WERI-Rb-1 (cell line): ENCODE measurements around the gene PDIA6.

Experiments used
- DNase-seq: peaks from one replicate; pipeline ENCODE4 v3.0.0-alpha.2; 2020
- H3K27ac ChIP-seq: fragments of 250-450 bp; sonication (Bioruptor Pico); 2 replicates; pipeline ENCODE4 v1.5.1; 2020; ENCODE audit warnings: mild to moderate bottlenecking, moderate library complexity
- H3K27me3 ChIP-seq: fragments of 250-450 bp; sonication (Bioruptor Pico); 2 replicates; pipeline ENCODE4 v1.5.1; 2021; ENCODE audit warnings: mild to moderate bottlenecking, low read depth, moderate library complexity; ENCODE audit not compliant: insufficient read depth, severe bottlenecking
- H3K36me3 ChIP-seq: fragments of 250-450 bp; sonication (Bioruptor Pico); 2 replicates; pipeline ENCODE4 v1.5.1; 2020; ENCODE audit warnings: mild to moderate bottlenecking, moderate library complexity
- H3K4me3 ChIP-seq: 2 replicates; pipeline ENCODE4 v1.5.1; 2011; ENCODE audit warnings: low read depth, mild to moderate bottlenecking, control low read depth, low read length
- H3K9me3 ChIP-seq: fragments of 250-450 bp; sonication (Bioruptor Pico); 2 replicates; pipeline ENCODE4 v1.5.1; 2021; ENCODE audit warnings: mild to moderate bottlenecking, moderate library complexity; ENCODE audit not compliant: severe bottlenecking
- CTCF ChIP-seq: IDR thresholded peaks from 2 replicates; pipeline ENCODE4 v1.5.1; 2011; ENCODE audit warnings: low read depth, mild to moderate bottlenecking, control low read depth, inconsistent platforms, low read length

Gene PDIA6

GRCh38 chr2:10779776-10780490, 32.7 kb downstream of the PDIA6 start:
- TF ChIP-seq CTCF: no peak
- peaks cover 83% of the 10 kb centered on the region for H3K36me3 ChIP-seq
- no peaks in the 10 kb centered on the region for H3K9me3 ChIP-seq
- no peak for DNase-seq
- H3K27me3 ChIP-seq: no peaks in the 10 kb centered on the region
- no peak overlapping the region for H3K27ac ChIP-seq
- no peak overlapping the region for H3K4me3 ChIP-seq

- no peak for DNase-seq
- no peak overlapping the region for H3K4me3 ChIP-seq
- peaks cover 74% of the 10 kb centered on the region for H3K36me3 ChIP-seq
- H3K9me3 ChIP-seq: no peaks in the 10 kb centered on the region
- H3K27ac ChIP-seq: no peak overlapping the region
- TF ChIP-seq CTCF: no peak
- no peaks in the 10 kb centered on the region for H3K27me3 ChIP-seq
Observed at GRCh38 chr2:10778724-10779115, 33.9 kb downstream of the PDIA6 start.

- no peaks in the 10 kb centered on the region for H3K9me3 ChIP-seq
- H3K36me3 ChIP-seq: peaks cover 67% of the 10 kb centered on the region
- H3K27ac ChIP-seq: no peak overlapping the region
- no peak overlapping the region for H3K4me3 ChIP-seq
- DNase-seq: no peak
- no peak for TF ChIP-seq CTCF
- no peaks in the 10 kb centered on the region for H3K27me3 ChIP-seq
Observed at GRCh38 chr2:10777842-10778723, 34.5 kb downstream of the PDIA6 start.

GRCh38 chr2:10777111-10777841, 35.3 kb downstream of the PDIA6 start:
- TF ChIP-seq CTCF: no peak
- H3K4me3 ChIP-seq: no peak overlapping the region
- H3K27ac ChIP-seq: no peak overlapping the region
- DNase-seq: no peak
- H3K9me3 ChIP-seq: no peaks in the 10 kb centered on the region
- H3K36me3 ChIP-seq: peaks cover 59% of the 10 kb centered on the region
- H3K27me3 ChIP-seq: no peaks in the 10 kb centered on the region

GRCh38 chr2:10776231-10776977, 36.2 kb downstream of the PDIA6 start:
- Histone ChIP-seq H3K36me3 (peaks cover 50% of the 10 kb centered on the region), H3K27me3 (no peaks in the 10 kb centered on the region), H3K9me3 (no peaks in the 10 kb centered on the region), H3K27ac (no peak overlapping the region), H3K4me3 (no peak overlapping the region)
- DNase-seq: no peak
- no peak for TF ChIP-seq CTCF
